Astrocyte (in vitro differentiated cells and primary cell): Measurements from ENCODE around the gene ZNF668. TPM values are rescaled to one million over a fixed set of nuclear protein-coding genes. Genes with fewer than 3 reads are reported as not detected.

Experiments used
- DNase-seq: peaks from one replicate; pipeline ENCODE4 v3.0.0-alpha.2; 2010; ENCODE audit warnings: low read depth
- FAIRE-seq: peaks from 2 replicates; lab custom pipeline; 2011; peaks lifted over from hg19 to GRCh38; lab: Jason Lieb, UNC
- H2AFZ ChIP-seq: 2 replicates; pipeline ENCODE4 v1.6.0; 2012; ENCODE audit warnings: low read depth, low read length, inconsistent platforms
- H3K27ac ChIP-seq: 2 replicates; pipeline ENCODE4 v1.5.1; 2011; ENCODE audit warnings: low read depth, low read length, inconsistent platforms
- H3K27me3 ChIP-seq: 2 replicates; pipeline ENCODE4 v1.6.0; 2011; ENCODE audit warnings: low read length, inconsistent platforms; ENCODE audit not compliant: insufficient read depth
- H3K36me3 ChIP-seq: 2 replicates; pipeline ENCODE4 v1.5.1; 2011; ENCODE audit warnings: low read length, inconsistent platforms; ENCODE audit not compliant: insufficient read depth
- H3K4me1 ChIP-seq: 2 replicates; pipeline ENCODE4 v1.5.1; 2011; ENCODE audit warnings: low read length, inconsistent platforms; ENCODE audit not compliant: insufficient read depth
- H3K4me2 ChIP-seq: 2 replicates; pipeline ENCODE4 v1.6.0; 2012; ENCODE audit warnings: low read length, inconsistent platforms
- H3K4me3 ChIP-seq: 2 replicates; pipeline ENCODE4 v1.5.1; 2011; ENCODE audit warnings: low read depth, mild to moderate bottlenecking, low read length, inconsistent platforms; ENCODE audit not compliant: insufficient read depth
- H3K79me2 ChIP-seq: 2 replicates; pipeline ENCODE4 v1.6.0; 2012; ENCODE audit warnings: mild to moderate bottlenecking, low read length, inconsistent platforms; ENCODE audit not compliant: insufficient read depth
- H3K9ac ChIP-seq: 2 replicates; pipeline ENCODE4 v1.6.0; 2012; ENCODE audit warnings: mild to moderate bottlenecking, low read length, inconsistent platforms
- H3K9me3 ChIP-seq: 2 replicates; pipeline ENCODE4 v1.5.1; 2012; ENCODE audit warnings: low read depth, mild to moderate bottlenecking, low read length, inconsistent platforms; ENCODE audit not compliant: insufficient read depth
- H4K20me1 ChIP-seq: 2 replicates; pipeline ENCODE4 v1.6.0; 2012; ENCODE audit warnings: low read length, inconsistent platforms; ENCODE audit not compliant: insufficient read depth
- H3K27ac Mint-ChIP-seq: one replicate; pipeline ENCODE4 v1.8.0; 2021; ENCODE audit warnings: mild to moderate bottlenecking, mixed read lengths; ENCODE audit not compliant: unreplicated experiment
- H3K27me3 Mint-ChIP-seq: one replicate; pipeline ENCODE4 v1.8.0; 2021; ENCODE audit warnings: low read depth, mixed read lengths; ENCODE audit not compliant: unreplicated experiment
- H3K36me3 Mint-ChIP-seq: one replicate; pipeline ENCODE4 v1.8.0; 2021; ENCODE audit warnings: low read depth, mixed read lengths; ENCODE audit not compliant: unreplicated experiment
- H3K4me1 Mint-ChIP-seq: one replicate; pipeline ENCODE4 v1.8.0; 2021; ENCODE audit warnings: low read depth, mixed read lengths; ENCODE audit not compliant: unreplicated experiment
- H3K4me3 Mint-ChIP-seq: one replicate; pipeline ENCODE4 v1.8.0; 2021; ENCODE audit warnings: mild to moderate bottlenecking, moderate library complexity, mixed read lengths; ENCODE audit not compliant: unreplicated experiment
- H3K9me3 Mint-ChIP-seq: one replicate; pipeline ENCODE4 v1.8.0; 2021; ENCODE audit warnings: mild to moderate bottlenecking, mixed read lengths; ENCODE audit not compliant: unreplicated experiment
- EZH2 ChIP-seq: IDR thresholded peaks from 2 replicates; pipeline ENCODE4 v1.6.1; 2012; ENCODE audit warnings: mild to moderate bottlenecking, low read length, inconsistent platforms; ENCODE audit not compliant: insufficient read depth
- total RNA-seq: library from RNA; stranded (reverse); gene quantifications from 2 replicates; pipeline ENCODE4 v1.2.1, GENCODE V29; 2021
- TF ChIP-seq, protein P1 (sequence below): IDR thresholded peaks from 2 replicates; pipeline ENCODE4 v1.5.1; 2011; ENCODE audit warnings: low read depth, mild to moderate bottlenecking, inconsistent platforms, low read length, moderate library complexity; ENCODE audit not compliant: insufficient read depth

The ZNF668 gene
- total RNA-seq, 1 donor from 2014 or later = 21.6 TPM

DNA sequence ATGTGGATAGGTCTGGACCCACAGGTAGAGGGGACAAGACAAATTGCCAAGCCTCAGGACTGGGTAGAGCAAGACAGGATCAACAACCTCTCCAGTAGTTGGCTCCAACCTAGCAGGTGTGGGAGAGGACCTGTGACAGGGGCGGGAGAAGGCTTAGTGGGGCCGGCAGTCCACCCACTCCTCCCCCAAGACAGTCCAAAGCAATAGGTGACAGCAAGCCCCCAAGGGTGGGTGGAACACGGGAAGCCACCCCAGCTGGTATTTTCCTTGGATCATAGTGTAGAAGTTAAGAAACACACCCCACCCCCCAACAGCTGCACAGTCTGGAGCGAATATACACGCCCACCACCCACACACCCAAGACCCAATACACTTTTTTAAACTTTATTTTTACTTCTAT, 44.8 kb downstream of the ZNF668 start:
- Histone ChIP-seq H3K79me2 (peaks cover 7% of the 10 kb centered on the region), H3K4me2 (no peak overlapping the region), H3K36me3 (no peaks in the 10 kb centered on the region), H3K4me3 (no peak overlapping the region), H4K20me1 (peaks cover 1% of the 10 kb centered on the region), H3K4me1 (peaks cover 8% of the 10 kb centered on the region), H2AFZ (no peak overlapping the region), H3K9me3 (no peaks in the 10 kb centered on the region), H3K27me3 (no peaks in the 10 kb centered on the region), H3K9ac (no peak overlapping the region), H3K27ac (no peak overlapping the region)
- no peak for FAIRE-seq
- Mint-ChIP-seq H3K4me3 (no peak overlapping the region), H3K4me1 (peaks cover 19% of the 10 kb centered on the region), H3K27ac (no peak overlapping the region), H3K9me3 (no peaks in the 10 kb centered on the region), H3K27me3 (no peaks in the 10 kb centered on the region), H3K36me3 (no peaks in the 10 kb centered on the region)
- TF ChIP-seq EZH2 = no peak
- TF ChIP-seq, protein P1, sequence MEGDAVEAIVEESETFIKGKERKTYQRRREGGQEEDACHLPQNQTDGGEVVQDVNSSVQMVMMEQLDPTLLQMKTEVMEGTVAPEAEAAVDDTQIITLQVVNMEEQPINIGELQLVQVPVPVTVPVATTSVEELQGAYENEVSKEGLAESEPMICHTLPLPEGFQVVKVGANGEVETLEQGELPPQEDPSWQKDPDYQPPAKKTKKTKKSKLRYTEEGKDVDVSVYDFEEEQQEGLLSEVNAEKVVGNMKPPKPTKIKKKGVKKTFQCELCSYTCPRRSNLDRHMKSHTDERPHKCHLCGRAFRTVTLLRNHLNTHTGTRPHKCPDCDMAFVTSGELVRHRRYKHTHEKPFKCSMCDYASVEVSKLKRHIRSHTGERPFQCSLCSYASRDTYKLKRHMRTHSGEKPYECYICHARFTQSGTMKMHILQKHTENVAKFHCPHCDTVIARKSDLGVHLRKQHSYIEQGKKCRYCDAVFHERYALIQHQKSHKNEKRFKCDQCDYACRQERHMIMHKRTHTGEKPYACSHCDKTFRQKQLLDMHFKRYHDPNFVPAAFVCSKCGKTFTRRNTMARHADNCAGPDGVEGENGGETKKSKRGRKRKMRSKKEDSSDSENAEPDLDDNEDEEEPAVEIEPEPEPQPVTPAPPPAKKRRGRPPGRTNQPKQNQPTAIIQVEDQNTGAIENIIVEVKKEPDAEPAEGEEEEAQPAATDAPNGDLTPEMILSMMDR = no peak
- no peak for DNase-seq

DNA sequence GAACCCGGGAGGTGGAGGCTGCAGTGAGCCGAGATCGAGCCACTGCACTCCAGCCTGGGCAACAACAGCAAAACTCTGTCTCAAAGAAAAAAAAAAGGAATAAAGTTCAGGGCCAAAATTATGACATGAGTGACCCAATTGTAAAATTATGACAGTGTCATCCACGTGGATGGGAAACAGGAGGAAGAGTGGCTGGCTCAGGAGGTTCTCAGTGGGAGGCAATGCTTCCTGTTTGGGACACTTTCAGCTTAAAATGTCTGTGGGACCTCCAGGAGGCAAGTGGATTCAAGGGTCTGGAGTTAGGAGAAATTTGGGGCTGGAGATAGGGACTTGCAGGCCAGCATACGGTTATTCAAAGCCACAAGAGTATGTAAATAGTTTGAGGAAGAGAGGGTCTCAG, 48.7 kb downstream of the ZNF668 start:
- Histone ChIP-seq H3K9me3 (no peaks in the 10 kb centered on the region), H3K79me2 (no peaks in the 10 kb centered on the region), H3K4me2 (no peak overlapping the region), H3K9ac (no peak overlapping the region), H4K20me1 (no peaks in the 10 kb centered on the region), H2AFZ (peak overlapping the region; percentile 13), H3K36me3 (no peaks in the 10 kb centered on the region), H3K4me1 (no peaks in the 10 kb centered on the region), H3K27ac (no peak overlapping the region), H3K27me3 (no peaks in the 10 kb centered on the region), H3K4me3 (no peak overlapping the region)
- no peak for FAIRE-seq
- Mint-ChIP-seq H3K4me3 (no peak overlapping the region), H3K4me1 (peaks cover 5% of the 10 kb centered on the region), H3K36me3 (no peaks in the 10 kb centered on the region), H3K9me3 (no peaks in the 10 kb centered on the region), H3K27ac (peak overlapping the region; percentile 28), H3K27me3 (no peaks in the 10 kb centered on the region)
- DNase-seq = no peak
- TF ChIP-seq, protein P1 = no peak
- TF ChIP-seq EZH2 = no peak

DNA sequence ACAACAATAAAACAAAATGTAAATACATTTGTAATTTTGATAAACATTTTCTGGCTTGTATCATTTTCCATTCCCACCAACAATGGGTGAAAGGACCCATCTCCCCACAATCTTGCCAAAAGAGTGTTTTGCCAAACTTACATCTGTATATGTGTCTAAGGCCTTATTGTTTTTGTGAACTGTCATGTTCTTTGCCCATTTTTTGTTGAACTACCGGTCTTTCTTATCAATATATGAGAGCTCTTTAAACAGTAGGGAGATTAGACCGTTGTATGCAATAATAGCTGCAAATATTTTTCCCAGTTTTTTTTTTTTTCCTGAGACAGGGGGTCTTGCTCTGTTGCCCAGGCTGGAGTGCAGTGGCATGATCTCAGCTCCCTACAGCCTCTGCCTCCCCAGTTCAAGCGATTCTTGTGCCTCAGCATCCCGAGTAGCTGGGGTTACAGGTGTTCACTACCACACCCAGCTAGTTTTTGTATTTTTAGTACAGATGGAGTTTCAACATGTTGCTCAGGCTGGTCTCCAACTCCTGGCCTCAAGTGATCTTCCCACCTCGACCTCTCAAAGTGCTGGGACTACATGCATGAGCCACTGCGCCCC, 50.3 kb downstream of the ZNF668 start:
- DNase-seq (no peak), FAIRE-seq (no peak)
- Mint-ChIP-seq H3K4me1 (peaks cover 5% of the 10 kb centered on the region), H3K9me3 (no peaks in the 10 kb centered on the region), H3K27ac (no peak overlapping the region), H3K36me3 (no peaks in the 10 kb centered on the region), H3K4me3 (peak overlapping the region; percentile 17), H3K27me3 (no peaks in the 10 kb centered on the region)
- H3K4me2 ChIP-seq = no peak overlapping the region
- H3K4me3 ChIP-seq = no peak overlapping the region
- no peaks in the 10 kb centered on the region for H3K79me2 ChIP-seq
- no peaks in the 10 kb centered on the region for H3K36me3 ChIP-seq
- no peaks in the 10 kb centered on the region for H3K9me3 ChIP-seq
- TF ChIP-seq, protein P1 = no peak
- no peak for TF ChIP-seq EZH2
- H3K27me3 ChIP-seq = no peaks in the 10 kb centered on the region
- H3K27ac ChIP-seq = no peak overlapping the region
- no peak overlapping the region for H2AFZ ChIP-seq
- H4K20me1 ChIP-seq = no peaks in the 10 kb centered on the region
- no peak overlapping the region for H3K9ac ChIP-seq
- H3K4me1 ChIP-seq = no peaks in the 10 kb centered on the region
